Measurements from ENCODE around the gene PPP1R27.

Gene PPP1R27

DNA sequence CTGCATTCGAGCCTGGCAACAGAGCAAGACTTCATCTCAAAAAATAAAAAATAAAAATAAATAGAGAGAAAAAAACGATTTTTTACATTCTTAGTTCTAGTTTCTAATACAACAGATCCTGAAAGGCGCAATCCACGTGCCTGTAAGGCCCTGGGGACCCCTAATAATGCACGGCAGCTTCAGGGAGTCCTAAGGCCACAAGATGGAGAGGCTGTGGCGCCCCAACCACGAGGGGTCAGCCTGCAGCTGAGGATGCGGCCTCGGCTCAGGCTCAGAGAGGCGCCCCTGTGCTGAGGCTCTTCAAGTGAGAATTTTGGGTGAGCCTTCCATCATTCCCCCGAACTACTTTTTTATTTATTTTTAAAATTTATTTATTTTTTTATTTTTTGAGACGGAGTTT, 14.6 kb upstream of the PPP1R27 start:
- no peak overlapping the region for H3K4me3 ChIP-seq (ENCODE audit: low read length)
- TF ChIP-seq, protein P1, sequence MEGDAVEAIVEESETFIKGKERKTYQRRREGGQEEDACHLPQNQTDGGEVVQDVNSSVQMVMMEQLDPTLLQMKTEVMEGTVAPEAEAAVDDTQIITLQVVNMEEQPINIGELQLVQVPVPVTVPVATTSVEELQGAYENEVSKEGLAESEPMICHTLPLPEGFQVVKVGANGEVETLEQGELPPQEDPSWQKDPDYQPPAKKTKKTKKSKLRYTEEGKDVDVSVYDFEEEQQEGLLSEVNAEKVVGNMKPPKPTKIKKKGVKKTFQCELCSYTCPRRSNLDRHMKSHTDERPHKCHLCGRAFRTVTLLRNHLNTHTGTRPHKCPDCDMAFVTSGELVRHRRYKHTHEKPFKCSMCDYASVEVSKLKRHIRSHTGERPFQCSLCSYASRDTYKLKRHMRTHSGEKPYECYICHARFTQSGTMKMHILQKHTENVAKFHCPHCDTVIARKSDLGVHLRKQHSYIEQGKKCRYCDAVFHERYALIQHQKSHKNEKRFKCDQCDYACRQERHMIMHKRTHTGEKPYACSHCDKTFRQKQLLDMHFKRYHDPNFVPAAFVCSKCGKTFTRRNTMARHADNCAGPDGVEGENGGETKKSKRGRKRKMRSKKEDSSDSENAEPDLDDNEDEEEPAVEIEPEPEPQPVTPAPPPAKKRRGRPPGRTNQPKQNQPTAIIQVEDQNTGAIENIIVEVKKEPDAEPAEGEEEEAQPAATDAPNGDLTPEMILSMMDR (conservative IDR thresholded peaks at IDR 0.05; ENCODE audit: low read length), result no peak
- no peak for DNase-seq (ENCODE audit: low read depth)

DNA sequence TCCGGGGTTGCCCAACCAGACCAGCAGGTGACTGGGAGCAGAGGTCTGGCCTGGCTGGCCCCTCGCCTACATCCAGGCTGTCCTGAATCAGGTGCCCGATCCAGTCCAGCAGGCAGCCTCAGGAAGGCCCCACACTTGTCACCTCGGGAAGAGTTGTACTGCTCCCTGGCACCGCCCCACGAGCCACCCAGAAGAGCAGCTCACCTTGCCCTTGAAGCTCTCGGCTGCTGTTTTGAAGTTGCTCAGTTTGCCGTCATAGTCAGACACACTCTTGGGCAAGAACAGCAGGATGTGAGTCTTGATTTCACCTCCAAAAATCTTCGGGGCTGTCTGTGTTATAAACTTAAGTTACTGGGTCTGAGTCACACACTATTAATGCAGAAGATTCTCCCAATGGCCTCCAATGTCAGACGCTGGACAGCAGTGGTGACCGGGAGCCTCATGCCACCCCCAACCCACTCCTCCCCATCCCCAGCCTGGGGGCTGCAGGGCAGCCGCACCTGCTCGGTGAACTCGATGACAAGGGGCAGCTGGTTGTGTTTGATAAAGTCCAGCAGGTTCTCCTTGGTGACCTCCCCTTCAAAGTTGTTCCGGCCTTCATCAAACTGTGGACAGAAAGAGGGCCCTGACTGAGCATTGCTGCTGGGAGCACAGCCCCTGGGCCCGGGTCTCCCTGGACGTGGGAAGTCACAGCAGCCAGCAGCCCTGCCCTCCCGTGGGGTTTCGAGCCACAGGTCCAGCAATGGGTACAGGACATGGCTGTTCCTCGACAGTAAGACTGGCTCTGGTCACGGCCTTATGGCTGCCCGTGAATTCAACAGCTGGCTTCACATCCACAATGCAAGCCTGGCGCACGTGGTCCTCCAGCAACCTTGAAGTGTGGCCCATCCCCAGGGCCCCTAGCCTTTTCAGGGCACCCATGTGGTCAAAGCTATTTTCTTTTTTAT, 12.2 kb upstream of the PPP1R27 start:
- DNase-seq (ENCODE audit: low read depth), result no peak
- H3K4me3 ChIP-seq (ENCODE audit: low read length), result no peak overlapping the region
- TF ChIP-seq, protein P1 (conservative IDR thresholded peaks at IDR 0.05; ENCODE audit: low read length), result no peak

DNA sequence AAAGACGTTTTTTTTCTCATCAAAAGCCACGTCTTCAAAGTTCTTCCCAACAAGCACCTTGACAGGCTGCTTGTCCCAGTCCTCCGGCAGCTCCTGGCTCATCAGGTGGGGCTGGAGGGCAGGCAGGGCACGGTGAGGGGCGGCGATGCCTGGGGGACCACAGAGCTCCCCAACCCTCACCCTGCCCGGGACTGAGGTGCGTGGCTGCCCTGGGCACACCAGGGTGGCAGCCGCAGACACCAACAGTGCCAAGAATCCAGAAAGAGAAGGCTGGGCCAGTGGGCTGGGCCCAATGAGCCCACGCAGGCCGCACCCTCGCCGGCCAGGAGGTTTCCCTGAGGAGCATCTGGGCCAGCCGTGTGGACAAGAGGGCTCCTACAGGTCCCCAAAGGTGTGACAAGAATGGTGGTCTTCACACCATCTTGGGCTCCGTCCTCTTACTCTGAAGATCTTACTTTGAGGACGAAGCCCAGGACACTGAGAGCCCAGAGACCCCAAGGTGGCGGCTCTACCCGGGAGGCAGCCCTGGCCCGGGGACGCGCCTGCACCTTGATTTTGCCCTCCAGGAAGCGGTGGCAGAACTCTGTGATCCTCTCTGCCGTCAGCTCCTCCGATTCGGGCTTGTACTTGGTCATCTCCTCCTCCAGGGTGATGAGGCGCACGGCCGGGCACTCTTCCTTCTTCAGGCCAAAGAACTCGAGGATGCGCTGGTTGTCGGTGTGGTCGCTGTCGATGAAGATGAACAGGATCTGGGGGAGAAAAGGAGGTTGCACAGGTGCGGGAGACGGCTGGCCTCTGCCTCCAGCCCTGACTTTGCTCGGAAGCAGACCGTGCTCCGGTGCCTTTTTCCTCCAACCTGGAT, 11.3 kb upstream of the PPP1R27 start:
- DNase-seq (ENCODE audit: low read depth), result no peak
- H3K4me3 ChIP-seq (ENCODE audit: low read length), result no peak overlapping the region
- TF ChIP-seq, protein P1 (conservative IDR thresholded peaks at IDR 0.05; ENCODE audit: low read length), result no peak

DNA sequence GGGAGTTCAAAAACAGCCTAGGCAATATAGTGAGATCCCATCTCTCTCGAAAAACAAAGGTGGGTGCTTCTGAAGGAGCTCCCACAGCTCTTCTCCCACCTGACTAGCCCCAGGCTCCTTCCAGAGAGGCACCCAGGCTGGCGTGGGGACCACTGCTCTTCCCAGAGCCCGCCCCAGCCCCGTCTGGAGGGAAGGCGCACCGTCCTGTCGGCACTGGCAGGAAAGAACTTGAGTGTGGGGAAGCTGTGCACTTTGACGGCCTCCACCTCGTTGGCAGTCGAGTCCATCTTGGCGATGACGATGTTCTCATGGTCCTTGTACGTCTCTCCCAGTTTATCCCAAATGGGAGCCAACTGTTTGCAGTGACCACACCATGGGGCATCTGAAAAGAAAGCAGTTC, 10.5 kb upstream of the PPP1R27 start:
- no peak overlapping the region for H3K4me3 ChIP-seq (ENCODE audit: low read length)
- DNase-seq (ENCODE audit: low read depth), result no peak
- TF ChIP-seq, protein P1 (conservative IDR thresholded peaks at IDR 0.05; ENCODE audit: low read length), result no peak

DNA sequence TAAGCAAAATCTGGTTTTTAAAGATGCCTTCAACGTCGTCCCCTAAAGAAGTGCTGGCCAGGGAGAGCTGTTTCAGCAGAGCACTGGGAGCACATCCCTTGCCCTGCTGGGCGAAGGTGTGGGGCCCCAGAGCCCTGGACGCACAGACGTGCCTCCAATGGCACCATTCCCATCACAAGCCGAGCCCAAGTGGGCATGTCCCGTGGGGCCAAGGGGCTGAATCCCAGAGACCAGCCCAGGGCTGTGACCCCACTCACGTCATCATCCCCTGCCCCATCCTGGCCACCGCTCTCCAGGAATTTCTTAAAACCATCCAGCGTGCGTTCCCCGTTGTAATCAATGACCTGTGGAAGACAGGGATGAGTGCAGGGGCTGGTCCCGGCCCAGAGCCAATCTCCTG, 10.0 kb upstream of the PPP1R27 start:
- DNase-seq (ENCODE audit: low read depth), result no peak
- TF ChIP-seq, protein P1 (conservative IDR thresholded peaks at IDR 0.05; ENCODE audit: low read length), result no peak
- no peak overlapping the region for H3K4me3 ChIP-seq (ENCODE audit: low read length)

DNA sequence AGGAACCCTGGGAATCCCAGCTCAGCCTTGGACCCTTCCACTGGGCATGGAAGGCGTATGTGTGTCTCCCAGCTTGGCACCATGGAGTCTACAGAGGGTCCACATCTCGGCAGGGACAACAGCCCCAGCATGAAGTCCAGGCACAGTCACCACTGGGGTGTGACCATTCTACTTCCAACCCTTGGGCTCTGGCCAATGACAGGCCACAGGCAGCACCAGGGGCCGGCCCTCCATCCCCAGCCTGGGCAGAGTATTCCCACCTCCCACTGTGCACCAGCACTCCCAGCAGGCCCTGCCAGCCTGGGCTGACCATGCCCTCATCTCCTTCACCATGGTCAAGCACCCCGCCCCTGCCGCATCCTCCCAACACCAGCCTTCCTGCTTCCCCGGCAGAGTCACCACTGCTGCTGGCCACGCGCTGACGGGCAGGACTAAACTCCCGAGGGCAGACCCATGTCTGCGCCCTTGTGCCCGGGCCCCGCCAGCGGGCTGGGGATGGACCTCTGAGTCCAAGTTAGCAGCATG, 9.5 kb upstream of the PPP1R27 start:
- DNase-seq (ENCODE audit: low read depth), result no peak
- no peak overlapping the region for H3K4me3 ChIP-seq (ENCODE audit: low read length)
- TF ChIP-seq, protein P1 (conservative IDR thresholded peaks at IDR 0.05; ENCODE audit: low read length), result no peak

Data from AG10803 (cell line).